Activated T-cell treated with anti-CD3 and anti-CD28 coated beads for 1 hour (primary cell): ENCODE data around the gene TMEM253.

Source experiments
- DNase-seq: peaks from one replicate; pipeline ENCODE4 v3.0.0-alpha.2; 2020; ENCODE audit warnings: low read depth

Gene TMEM253

DNA sequence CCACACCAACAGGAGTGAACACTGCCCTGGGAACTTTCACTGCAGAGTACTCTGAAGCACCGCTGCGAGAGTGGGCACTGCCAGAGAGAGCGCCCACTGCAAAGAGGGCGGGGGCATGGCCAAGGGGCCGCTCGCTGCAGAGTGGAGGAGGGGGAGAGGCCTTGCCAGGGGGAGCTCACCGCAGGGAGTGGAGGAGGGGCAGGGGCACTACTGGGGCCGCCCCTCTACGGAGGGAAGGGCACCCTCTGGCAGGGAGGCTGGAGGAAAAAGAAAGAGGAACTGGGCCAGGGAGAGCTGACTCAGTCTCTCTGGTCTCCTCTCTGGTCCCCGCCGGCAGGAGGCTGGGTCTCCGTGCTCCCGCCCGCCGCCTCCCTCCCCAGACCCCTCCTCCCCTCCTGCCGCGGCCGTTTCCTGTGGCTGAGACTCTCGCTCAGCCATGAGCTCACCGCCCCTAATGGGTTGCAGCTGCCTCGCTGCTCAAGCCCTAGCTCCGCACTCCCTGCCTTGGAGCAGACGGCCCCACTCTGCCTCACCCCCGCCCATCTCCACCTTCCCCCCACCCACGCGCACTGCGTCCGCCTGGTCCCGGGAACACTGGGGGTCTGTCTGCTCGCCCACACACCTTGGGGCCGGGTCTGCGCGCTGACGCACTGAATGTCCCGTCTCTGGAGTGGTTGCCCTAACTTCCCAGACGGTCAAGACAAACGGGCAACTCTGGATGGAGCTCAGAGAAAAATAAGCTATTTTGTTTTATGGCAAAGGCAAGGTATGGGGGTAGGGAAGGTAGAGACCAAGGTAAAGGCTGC, 29.4 kb upstream of the TMEM253 start:
- no peak for DNase-seq

GRCh38 chr14:21072031-21072473, 28.8 kb upstream of the TMEM253 start:
- DNase-seq, result no peak

GRCh38 chr14:21072781-21073339, 28.0 kb upstream of the TMEM253 start:
- no peak for DNase-seq

DNA sequence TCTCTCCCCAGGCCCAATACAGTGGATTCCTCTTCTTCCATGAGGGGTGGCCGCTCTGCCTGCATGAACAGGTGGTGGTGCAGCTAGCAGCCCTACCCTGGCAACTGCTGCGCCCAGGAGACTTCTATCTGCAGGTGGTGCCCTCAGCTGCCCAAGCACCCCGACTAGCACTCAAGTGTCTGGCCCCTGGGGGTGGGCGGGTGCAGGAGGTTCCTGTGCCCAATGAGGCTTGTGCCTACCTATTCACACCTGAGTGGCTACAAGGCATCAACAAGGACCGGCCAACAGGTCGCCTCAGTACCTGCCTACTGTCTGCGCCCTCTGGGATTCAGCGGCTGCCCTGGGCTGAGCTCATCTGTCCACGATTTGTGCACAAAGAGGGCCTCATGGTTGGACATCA, 26.9 kb upstream of the TMEM253 start:
- DNase-seq, result no peak

DNA sequence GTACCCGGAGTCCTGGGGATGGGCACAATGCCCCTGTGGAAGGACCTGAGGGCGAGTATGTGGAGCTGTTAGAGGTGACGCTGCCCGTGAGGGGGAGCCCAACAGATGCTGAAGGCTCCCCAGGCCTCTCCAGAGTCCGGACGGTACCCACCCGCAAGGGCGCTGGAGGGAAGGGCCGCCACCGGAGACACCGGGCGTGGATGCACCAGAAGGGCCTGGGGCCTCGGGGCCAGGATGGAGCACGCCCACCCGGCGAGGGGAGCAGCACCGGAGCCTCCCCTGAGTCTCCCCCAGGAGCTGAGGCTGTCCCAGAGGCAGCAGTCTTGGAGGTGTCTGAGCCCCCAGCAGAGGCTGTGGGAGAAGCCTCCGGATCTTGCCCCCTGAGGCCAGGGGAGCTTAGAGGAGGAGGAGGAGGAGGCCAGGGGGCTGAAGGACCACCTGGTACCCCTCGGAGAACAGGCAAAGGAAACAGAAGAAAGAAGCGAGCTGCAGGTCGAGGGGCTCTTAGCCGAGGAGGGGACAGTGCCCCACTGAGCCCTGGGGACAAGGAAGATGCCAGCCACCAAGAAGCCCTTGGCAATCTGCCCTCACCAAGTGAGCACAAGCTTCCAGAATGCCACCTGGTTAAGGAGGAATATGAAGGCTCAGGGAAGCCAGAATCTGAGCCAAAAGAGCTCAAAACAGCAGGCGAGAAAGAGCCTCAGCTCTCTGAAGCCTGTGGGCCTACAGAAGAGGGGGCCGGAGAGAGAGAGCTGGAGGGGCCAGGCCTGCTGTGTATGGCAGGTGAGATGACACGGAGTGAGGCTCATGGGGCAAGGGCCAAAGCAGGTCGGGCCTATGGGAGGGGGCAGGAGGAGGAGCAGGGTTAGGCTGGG, 26.2 kb upstream of the TMEM253 start:
- no peak for DNase-seq

DNA sequence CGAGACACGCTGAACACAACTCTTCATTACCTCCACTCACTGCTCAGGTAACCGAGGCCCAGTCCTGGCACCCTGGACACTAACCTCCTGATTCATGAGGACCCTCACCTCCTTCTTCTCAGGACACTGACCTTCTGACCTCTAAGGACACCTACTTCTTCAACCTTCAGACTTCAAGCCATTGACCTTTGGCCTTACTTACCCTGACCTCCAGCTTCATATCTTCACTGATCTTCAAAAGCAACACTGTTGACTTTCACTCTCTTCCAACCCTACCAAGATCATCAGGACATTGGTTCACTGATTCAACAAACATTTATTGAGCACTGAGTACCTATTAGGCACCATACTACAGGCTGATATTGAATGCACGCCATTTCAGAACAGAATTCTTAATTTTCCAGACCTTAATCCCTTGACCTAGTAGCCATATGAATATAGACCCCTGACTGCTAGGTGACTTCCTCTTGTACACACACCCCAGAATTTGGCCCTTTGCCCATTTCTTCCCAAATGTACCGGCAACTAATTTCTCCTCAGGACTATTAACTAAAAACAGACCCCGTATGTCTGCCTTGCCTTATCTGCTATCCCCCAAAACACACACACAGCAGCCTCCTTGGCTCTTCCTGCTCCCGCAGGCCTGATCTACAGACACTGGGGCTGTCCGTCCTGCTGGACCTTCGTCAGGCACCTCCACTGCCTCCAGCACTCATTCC, 25.0 kb upstream of the TMEM253 start:
- DNase-seq, result no peak

- no peak for DNase-seq
These were observed 23.2 kb upstream of the TMEM253 start for GRCh38 chr14:21077672-21078071.

- no peak for DNase-seq
These were observed 22.6 kb upstream of the TMEM253 start for GRCh38 chr14:21078287-21078686.

GRCh38 chr14:21078726-21079125, 22.1 kb upstream of the TMEM253 start:
- no peak for DNase-seq

DNA sequence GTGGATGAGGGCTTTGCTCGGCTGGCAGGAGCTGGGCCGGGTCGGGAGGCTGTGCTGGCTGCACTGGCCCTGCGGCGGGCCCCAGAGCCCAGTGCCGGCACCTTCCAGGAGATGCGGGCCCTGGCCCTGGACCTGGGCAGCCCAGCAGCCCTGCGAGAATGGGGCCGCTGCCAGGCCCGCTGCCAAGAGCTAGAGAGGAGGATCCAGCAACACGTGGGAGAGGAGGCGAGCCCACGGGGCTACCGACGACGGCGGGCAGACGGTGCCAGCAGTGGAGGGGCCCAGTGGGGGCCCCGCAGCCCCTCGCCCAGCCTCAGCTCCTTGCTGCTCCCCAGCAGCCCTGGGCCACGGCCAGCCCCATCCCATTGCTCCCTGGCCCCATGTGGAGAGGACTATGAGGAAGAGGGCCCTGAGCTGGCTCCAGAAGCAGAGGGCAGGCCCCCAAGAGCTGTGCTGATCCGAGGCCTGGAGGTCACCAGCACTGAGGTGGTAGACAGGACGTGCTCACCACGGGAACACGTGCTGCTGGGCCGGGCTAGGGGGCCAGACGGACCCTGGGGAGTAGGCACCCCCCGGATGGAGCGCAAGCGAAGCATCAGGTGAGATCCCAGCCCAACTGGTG, 19.2 kb upstream of the TMEM253 start:
- DNase-seq, result no peak

- DNase-seq, result no peak
These were observed 17.1 kb upstream of the TMEM253 start for GRCh38 chr14:21083565-21084325.

DNA sequence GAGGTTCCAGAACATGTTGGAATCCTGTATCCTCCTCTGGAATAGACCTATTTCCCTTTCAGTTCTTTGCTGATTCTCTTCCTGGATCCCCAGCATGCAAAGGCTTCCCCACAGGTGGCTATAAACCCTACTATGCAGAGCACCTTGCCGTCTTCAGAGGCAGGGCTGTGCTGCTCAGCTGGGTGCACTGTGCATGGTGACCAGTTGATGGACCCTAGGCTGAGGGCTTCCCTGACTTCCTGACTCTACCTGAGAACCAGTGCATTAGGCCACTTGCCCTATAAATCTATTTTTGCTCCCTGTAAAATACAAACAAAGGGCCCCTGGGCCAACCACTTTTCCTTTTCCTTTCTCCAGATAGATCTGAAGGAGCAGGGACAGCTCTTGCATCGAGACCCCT, 16.5 kb upstream of the TMEM253 start:
- no peak for DNase-seq

- no peak for DNase-seq
These were observed 15.6 kb upstream of the TMEM253 start for GRCh38 chr14:21084998-21085853.

- no peak for DNase-seq
These were observed 14.0 kb upstream of the TMEM253 start for GRCh38 chr14:21086908-21087293.

- DNase-seq, result no peak
These were observed 13.4 kb upstream of the TMEM253 start for GRCh38 chr14:21087294-21088091.

DNA sequence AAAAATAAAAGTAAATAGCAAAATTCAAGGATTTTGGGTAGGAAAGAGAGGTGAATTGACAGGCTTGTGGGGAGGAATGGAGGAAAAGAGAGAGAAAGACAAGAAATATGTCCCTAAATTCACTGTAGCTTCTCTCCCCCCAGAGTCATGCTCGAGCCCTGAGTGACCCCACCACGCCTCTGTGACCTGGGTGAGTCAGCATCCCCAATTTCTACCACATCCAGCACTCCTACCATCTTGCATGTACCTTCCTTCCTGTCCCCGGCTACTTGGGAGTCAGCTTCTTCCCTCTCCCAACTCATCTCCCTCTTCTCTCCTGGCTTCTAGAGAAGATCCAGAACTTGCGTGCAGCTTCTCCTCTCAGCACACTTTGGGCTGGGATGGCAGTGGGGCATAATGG, 12.2 kb upstream of the TMEM253 start:
- no peak for DNase-seq

- DNase-seq, result no peak
These were observed 11.6 kb upstream of the TMEM253 start for GRCh38 chr14:21089271-21089670.

GRCh38 chr14:21089877-21090193, 11.0 kb upstream of the TMEM253 start:
- no peak for DNase-seq

- no peak for DNase-seq
These were observed 10.5 kb upstream of the TMEM253 start for GRCh38 chr14:21090194-21090939.
